ENCODE results near the gene SLX9. TPM values are rescaled to one million over a fixed set of nuclear protein-coding genes. Genes with fewer than 3 reads are reported as not detected.

The SLX9 gene
- total and polyA plus RNA-seq, 3 experiments from 2014 or later = 14.3 to 71.1 (median 68.1) TPM

- ChIA-PET POLR2A (interaction anchor here (1.2 kb wide), 1 partner anchor 73 kb away, joined by 3 read pairs; no protein-coding TSS in a partner anchor), CTCF (interaction anchor here (0.9 to 14.1 kb wide), 3 partner anchors 61 to 185 kb away, joined by 4 to 194 read pairs (median 23); no protein-coding TSS in a partner anchor)
- no peaks in the 10 kb centered on the region for H3K9me3 ChIP-seq (ENCODE audit: low read length)
- Mint-ChIP-seq H3K4me3 (no peak overlapping the region), H3K27ac (peak overlapping the region in 1 of 8 donors; percentile 17), H3K27me3 (peaks cover 0 to 2% of the 10 kb centered on the region in 2 donors), H3K9me3 (no peaks in the 10 kb centered on the region), H3K4me1 (peaks cover 10 to 28% (median 17%) of the 10 kb centered on the region in 3 donors), H3K36me3 (peaks cover 0 to 59% (median 4%) of the 10 kb centered on the region in 3 donors)
- no peaks in the 10 kb centered on the region for H3K36me3 ChIP-seq (ENCODE audit: insufficient read depth, low read length)
- no peak overlapping the region for H3K4me3 ChIP-seq (ENCODE audit: low read length)
- no peak overlapping the region for H3K27ac ChIP-seq (ENCODE audit: low read depth, low read length)
- peaks cover 6% of the 10 kb centered on the region for H3K4me1 ChIP-seq (ENCODE audit: insufficient read depth, low read length)
- no peaks in the 10 kb centered on the region for H3K27me3 ChIP-seq (ENCODE audit: insufficient read depth, low read length, poor library complexity, severe bottlenecking)
- no peak for DNase-seq
These were observed 13.2 kb downstream of the SLX9 start for GRCh38 chr21:44952929-44953627.

DNA sequence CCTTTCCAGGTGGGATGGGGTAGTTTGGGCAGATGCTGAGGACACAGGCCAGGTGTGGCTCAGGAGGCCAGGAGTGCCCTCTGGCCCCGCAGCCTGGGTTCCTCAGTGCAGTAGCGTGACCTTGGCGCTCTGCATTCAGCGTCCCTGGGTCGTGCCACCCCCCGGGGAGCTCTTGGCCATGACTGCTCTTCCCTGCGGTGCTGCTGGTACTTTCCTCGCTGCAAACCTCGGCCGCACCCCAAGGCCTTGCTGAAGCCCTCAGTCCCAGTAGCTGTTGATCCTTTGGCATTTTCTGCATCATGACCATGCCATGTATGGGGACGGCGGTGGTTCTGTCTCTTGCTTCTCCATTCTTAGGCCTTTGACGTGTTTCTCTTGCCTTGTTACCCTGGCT, 13.8 kb downstream of the SLX9 start:
- peaks cover 6% of the 10 kb centered on the region for H3K4me1 ChIP-seq (ENCODE audit: insufficient read depth, low read length)
- no peak overlapping the region for H3K4me3 ChIP-seq (ENCODE audit: low read length)
- peaks cover 0 to 2% of the 10 kb centered on the region in 2 donors for H3K27me3 Mint-ChIP-seq
- no peaks in the 10 kb centered on the region for H3K36me3 ChIP-seq (ENCODE audit: insufficient read depth, low read length)
- POLR2A ChIA-PET = interaction anchor here (1.2 kb wide), 1 partner anchor 73 kb away, joined by 3 read pairs; no protein-coding TSS in a partner anchor
- no peak overlapping the region for H3K4me3 Mint-ChIP-seq
- H3K27ac ChIP-seq (ENCODE audit: low read depth, low read length) = no peak overlapping the region
- CTCF ChIA-PET = interaction anchor here (0.7 to 3.2 kb wide), 3 partner anchors 175 to 185 kb away, joined by 3 to 23 read pairs (median 3); no protein-coding TSS in a partner anchor
- peak overlapping the region in 1 of 8 donors; percentile 35 for H3K27ac Mint-ChIP-seq
- H3K9me3 Mint-ChIP-seq = no peaks in the 10 kb centered on the region
- no peaks in the 10 kb centered on the region for H3K27me3 ChIP-seq (ENCODE audit: insufficient read depth, low read length, poor library complexity, severe bottlenecking)
- peaks cover 10 to 28% (median 17%) of the 10 kb centered on the region in 3 donors for H3K4me1 Mint-ChIP-seq
- peaks cover 0 to 63% (median 4%) of the 10 kb centered on the region in 3 donors for H3K36me3 Mint-ChIP-seq
- DNase-seq = no peak
- no peaks in the 10 kb centered on the region for H3K9me3 ChIP-seq (ENCODE audit: low read length)

DNA sequence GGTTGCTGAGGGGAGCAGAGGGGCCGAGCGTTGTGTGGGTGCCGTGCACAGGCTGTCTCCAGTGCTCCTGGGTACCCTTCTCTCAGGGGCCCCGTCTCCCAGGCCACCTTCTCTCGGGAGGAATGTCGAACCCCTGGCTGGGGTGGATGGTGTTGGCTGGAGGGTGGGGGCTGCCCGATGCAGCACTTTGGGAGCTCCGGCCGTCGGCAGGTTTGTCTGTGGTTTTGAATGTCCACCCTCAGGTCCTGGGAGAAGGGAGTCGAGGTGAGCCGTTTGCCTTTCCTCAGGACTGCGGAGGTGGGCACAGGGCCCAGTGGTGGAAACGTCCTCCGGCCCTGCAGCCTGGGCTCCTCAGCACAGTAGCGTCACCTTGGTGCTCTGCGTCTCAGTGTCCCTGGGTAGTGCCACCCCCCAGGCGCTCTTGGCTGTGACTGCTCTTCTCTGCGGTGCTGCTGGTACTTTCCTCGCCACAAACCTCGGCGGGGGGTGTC, 14.5 kb downstream of the SLX9 start:
- H3K9me3 ChIP-seq (ENCODE audit: low read length) = no peaks in the 10 kb centered on the region
- peaks cover 10 to 28% (median 17%) of the 10 kb centered on the region in 3 donors for H3K4me1 Mint-ChIP-seq
- no peak overlapping the region for H3K4me3 Mint-ChIP-seq
- peaks cover 0 to 68% (median 5%) of the 10 kb centered on the region in 3 donors for H3K36me3 Mint-ChIP-seq
- peaks cover 6% of the 10 kb centered on the region for H3K4me1 ChIP-seq (ENCODE audit: insufficient read depth, low read length)
- ChIA-PET POLR2A (interaction anchor here (1.2 kb wide), 1 partner anchor 74 kb away, joined by 3 read pairs; no protein-coding TSS in a partner anchor), CTCF (interaction anchor here (0.7 to 1.0 kb wide), 2 partner anchors 174 to 184 kb away, joined by 3 read pairs; no protein-coding TSS in a partner anchor)
- peaks cover 0 to 2% of the 10 kb centered on the region in 2 donors for H3K27me3 Mint-ChIP-seq
- H3K4me3 ChIP-seq (ENCODE audit: low read length) = no peak overlapping the region
- no peaks in the 10 kb centered on the region for H3K27me3 ChIP-seq (ENCODE audit: insufficient read depth, low read length, poor library complexity, severe bottlenecking)
- H3K27ac Mint-ChIP-seq = no peak overlapping the region
- H3K9me3 Mint-ChIP-seq = no peaks in the 10 kb centered on the region
- H3K27ac ChIP-seq (ENCODE audit: low read depth, low read length) = no peak overlapping the region
- no peaks in the 10 kb centered on the region for H3K36me3 ChIP-seq (ENCODE audit: insufficient read depth, low read length)
- DNase-seq = no peak

DNA sequence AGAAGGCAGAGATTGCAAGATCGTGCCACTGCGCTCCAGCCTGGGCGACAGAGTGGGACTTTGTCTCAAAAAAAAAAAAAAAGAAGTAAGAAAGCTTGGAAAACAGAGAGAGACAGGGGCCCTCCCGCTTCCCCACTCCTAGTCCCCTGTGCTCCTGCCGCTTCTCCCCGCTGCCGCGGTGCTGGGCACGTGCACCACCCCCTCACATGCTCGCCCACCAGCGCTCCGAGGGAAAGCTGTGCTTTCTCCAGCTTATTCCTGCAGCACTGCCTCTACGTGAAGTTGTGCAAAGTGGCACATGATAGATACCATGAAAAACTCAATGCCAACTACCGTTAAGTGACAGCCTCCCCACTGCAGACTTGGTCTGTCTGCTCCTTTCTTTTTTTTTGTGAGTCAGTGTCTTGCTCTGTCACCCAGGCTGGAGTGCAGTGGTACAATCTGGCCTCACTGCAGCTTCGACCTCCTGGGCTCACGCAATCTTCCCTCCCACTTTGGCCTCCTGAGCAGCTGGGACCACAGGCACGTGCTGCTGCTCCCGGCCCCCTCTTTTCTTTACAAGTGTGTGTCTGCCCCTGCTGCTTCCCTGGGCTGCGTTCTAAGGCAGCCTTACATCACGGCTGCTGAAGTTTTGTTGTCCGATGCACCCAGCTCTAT, 15.4 kb downstream of the SLX9 start:
- H3K4me3 Mint-ChIP-seq = no peak overlapping the region
- no peaks in the 10 kb centered on the region for H3K9me3 Mint-ChIP-seq
- H3K4me1 ChIP-seq (ENCODE audit: insufficient read depth, low read length) = no peaks in the 10 kb centered on the region
- no peaks in the 10 kb centered on the region for H3K36me3 ChIP-seq (ENCODE audit: insufficient read depth, low read length)
- no peak overlapping the region for H3K4me3 ChIP-seq (ENCODE audit: low read length)
- H3K9me3 ChIP-seq (ENCODE audit: low read length) = no peaks in the 10 kb centered on the region
- ChIA-PET CTCF (interaction anchor here (0.7 kb wide), 1 partner anchor 174 kb away, joined by 3 read pairs; no protein-coding TSS in a partner anchor), POLR2A (interaction anchor here (0.7 kb wide), 1 partner anchor 174 kb away, joined by 3 read pairs; no protein-coding TSS in a partner anchor)
- H3K27ac ChIP-seq (ENCODE audit: low read depth, low read length) = no peak overlapping the region
- H3K27me3 ChIP-seq (ENCODE audit: insufficient read depth, low read length, poor library complexity, severe bottlenecking) = no peaks in the 10 kb centered on the region
- H3K27me3 Mint-ChIP-seq = peaks cover 0 to 2% of the 10 kb centered on the region in 2 donors
- peaks cover 3 to 21% (median 10%) of the 10 kb centered on the region in 3 donors for H3K4me1 Mint-ChIP-seq
- no peak for DNase-seq
- peak overlapping the region in 4 of 8 donors; percentile 1 to 90 (median 42) for H3K27ac Mint-ChIP-seq
- peaks cover 0 to 71% (median 5%) of the 10 kb centered on the region in 3 donors for H3K36me3 Mint-ChIP-seq

GRCh38 chr21:44955798-44956175, 16.0 kb downstream of the SLX9 start:
- peaks cover 0 to 2% of the 10 kb centered on the region in 2 donors for H3K27me3 Mint-ChIP-seq
- Histone ChIP-seq H3K4me3 (ENCODE audit: low read length) (no peak overlapping the region), H3K4me1 (ENCODE audit: insufficient read depth, low read length) (no peaks in the 10 kb centered on the region), H3K9me3 (ENCODE audit: low read length) (no peaks in the 10 kb centered on the region), H3K27ac (ENCODE audit: low read depth, low read length) (no peak overlapping the region), H3K36me3 (ENCODE audit: insufficient read depth, low read length) (no peaks in the 10 kb centered on the region), H3K27me3 (ENCODE audit: insufficient read depth, low read length, poor library complexity, severe bottlenecking) (no peaks in the 10 kb centered on the region)
- no peaks in the 10 kb centered on the region for H3K9me3 Mint-ChIP-seq
- CTCF ChIA-PET = interaction anchor here (0.7 kb wide), 1 partner anchor 174 kb away, joined by 3 read pairs; no protein-coding TSS in a partner anchor
- H3K36me3 Mint-ChIP-seq = peaks cover 0 to 76% (median 5%) of the 10 kb centered on the region in 3 donors
- no peak for DNase-seq
- peak overlapping the region in 3 of 8 donors; percentile 1 to 90 (median 62) for H3K27ac Mint-ChIP-seq
- H3K4me1 Mint-ChIP-seq = peaks cover 3 to 21% (median 10%) of the 10 kb centered on the region in 3 donors
- H3K4me3 Mint-ChIP-seq = no peak overlapping the region
- POLR2A ChIA-PET = interaction anchor here (0.7 kb wide), 1 partner anchor 173 kb away, joined by 3 read pairs; no protein-coding TSS in a partner anchor

DNA sequence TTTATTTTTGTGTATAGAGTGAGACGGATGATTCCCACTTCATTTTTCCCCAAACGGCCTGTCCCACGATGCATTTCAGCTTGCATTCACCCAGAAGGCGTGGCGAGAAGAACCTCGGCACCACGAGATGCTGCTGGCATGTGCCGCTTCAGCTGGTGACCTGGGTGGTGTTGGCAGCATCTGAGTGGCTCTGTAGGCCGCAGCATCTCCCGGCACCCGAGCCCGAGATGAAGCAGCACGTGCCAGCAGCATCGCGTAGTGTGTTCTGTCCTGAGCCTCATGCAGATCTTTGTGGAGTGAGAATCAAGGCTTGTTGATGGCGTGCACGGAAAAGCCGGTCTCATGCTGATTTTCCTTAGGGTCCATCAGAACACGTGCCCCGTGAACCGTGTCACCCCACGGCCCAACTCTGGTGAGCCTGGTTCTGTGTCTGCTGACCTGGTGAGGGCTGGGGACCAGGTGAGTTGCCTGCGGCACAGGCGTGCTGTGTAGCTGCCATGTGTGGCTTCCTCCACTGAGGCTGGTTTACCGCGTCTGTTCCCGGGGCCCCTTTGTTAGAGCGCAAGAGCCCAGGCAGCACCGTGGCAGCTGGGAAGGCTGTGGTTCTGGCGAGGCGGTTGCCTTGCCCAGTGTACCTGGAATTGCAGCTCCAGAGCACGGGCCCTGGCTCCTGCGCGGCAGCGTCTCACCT, 16.7 kb downstream of the SLX9 start:
- no peak overlapping the region for H3K4me3 Mint-ChIP-seq
- POLR2A ChIA-PET = no interaction called here
- Histone ChIP-seq H3K9me3 (ENCODE audit: low read length) (no peaks in the 10 kb centered on the region), H3K27ac (ENCODE audit: low read depth, low read length) (no peak overlapping the region), H3K27me3 (ENCODE audit: insufficient read depth, low read length, poor library complexity, severe bottlenecking) (no peaks in the 10 kb centered on the region), H3K4me3 (ENCODE audit: low read length) (no peak overlapping the region), H3K4me1 (ENCODE audit: insufficient read depth, low read length) (no peaks in the 10 kb centered on the region), H3K36me3 (ENCODE audit: insufficient read depth, low read length) (peaks cover 6% of the 10 kb centered on the region)
- H3K4me1 Mint-ChIP-seq = peaks cover 3 to 18% (median 10%) of the 10 kb centered on the region in 3 donors
- H3K36me3 Mint-ChIP-seq = peaks cover 0 to 78% (median 5%) of the 10 kb centered on the region in 3 donors
- CTCF ChIA-PET = no interaction called here
- peaks cover 0 to 2% of the 10 kb centered on the region in 2 donors for H3K27me3 Mint-ChIP-seq
- no peaks in the 10 kb centered on the region for H3K9me3 Mint-ChIP-seq
- DNase-seq = no peak
- no peak overlapping the region for H3K27ac Mint-ChIP-seq

DNA sequence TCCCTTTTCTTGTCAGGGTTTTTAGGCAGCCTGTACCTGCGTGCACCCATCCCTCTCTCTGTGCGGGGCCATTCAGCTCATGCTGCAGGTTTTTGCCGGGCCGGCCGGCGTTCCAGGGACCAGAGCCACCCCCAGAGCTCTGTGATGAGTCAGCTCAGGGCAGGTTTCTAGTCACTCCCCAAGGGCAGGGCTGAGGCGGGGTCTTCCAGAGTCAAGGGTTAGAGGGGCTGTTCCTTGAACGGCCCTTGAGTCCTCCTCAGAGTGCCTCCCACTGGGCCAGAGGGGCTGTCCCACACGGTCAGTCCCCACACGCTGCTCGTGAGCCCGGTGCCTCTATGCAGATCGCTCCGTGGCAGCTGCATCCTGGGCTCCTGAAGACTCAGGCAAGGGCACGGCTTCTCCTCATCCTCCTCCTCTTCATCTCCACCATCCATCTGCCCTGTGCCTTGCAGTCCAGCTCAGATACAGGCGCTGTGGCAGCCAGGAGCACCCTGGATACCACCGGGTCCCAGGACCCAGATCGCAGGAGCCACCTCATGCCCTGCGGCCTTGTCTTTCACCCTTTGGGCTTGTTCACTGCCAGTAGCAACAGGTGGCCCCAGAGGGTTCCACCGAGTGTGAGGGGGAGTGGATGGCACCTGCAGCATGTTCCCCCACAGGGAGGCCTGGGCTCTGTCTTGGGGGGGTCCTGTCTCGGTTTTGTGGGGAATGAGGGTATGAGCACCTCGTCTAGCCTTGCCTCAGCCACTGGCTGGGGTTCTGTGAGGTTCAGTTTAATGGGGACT, 17.4 kb downstream of the SLX9 start:
- Mint-ChIP-seq H3K27ac (peak overlapping the region in 1 of 8 donors; percentile 20), H3K9me3 (no peaks in the 10 kb centered on the region), H3K4me3 (no peak overlapping the region), H3K4me1 (peaks cover 3 to 20% (median 10%) of the 10 kb centered on the region in 3 donors), H3K27me3 (peaks cover 0 to 2% of the 10 kb centered on the region in 2 donors), H3K36me3 (peaks cover 0 to 81% (median 9%) of the 10 kb centered on the region in 3 donors)
- Histone ChIP-seq H3K4me3 (ENCODE audit: low read length) (no peak overlapping the region), H3K27me3 (ENCODE audit: insufficient read depth, low read length, poor library complexity, severe bottlenecking) (no peaks in the 10 kb centered on the region), H3K9me3 (ENCODE audit: low read length) (no peaks in the 10 kb centered on the region), H3K36me3 (ENCODE audit: insufficient read depth, low read length) (peaks cover 9% of the 10 kb centered on the region), H3K4me1 (ENCODE audit: insufficient read depth, low read length) (no peaks in the 10 kb centered on the region), H3K27ac (ENCODE audit: low read depth, low read length) (no peak overlapping the region)
- CTCF ChIA-PET = no interaction called here
- POLR2A ChIA-PET = no interaction called here
- DNase-seq = no peak

Measured in CD8-positive, alpha-beta memory T cell (primary cell).